B cell (primary cell): ENCODE data around the gene RPS10.

Experiments
- EZH2 ChIP-seq: IDR thresholded peaks from 2 replicates; pipeline ENCODE4 v1.6.1; 2012; ENCODE audit warnings: borderline replicate concordance, low read depth, mild to moderate bottlenecking, moderate library complexity, low read length; ENCODE audit not compliant: insufficient read depth, poor library complexity, severe bottlenecking
- TF ChIP-seq, protein P1 (sequence below): fragments of 200-600 bp; IDR thresholded peaks from one replicate; pipeline ENCODE4 v1.8.0; 2022; ENCODE audit warnings: antibody characterized with exemption, mild to moderate bottlenecking

DNA sequence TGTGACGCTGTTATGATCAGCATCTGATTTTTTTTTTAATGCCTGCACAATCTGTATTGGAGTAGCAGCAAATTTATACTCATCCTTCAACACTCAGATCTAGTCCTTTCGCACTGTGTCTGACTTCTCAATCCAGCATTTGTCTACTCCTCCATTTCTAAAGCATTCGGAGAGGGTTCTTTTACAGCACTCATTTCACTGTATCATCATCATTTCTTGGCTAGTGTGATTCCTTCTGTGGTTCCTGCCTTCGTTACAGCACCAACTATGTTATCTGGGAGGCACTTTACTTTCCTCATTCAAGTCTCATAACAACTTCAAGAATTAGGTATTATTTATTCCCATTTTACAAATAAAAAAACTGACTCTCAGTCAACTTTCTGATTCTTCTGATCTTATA, 51.4 kb downstream of the RPS10 start:
- TF ChIP-seq, protein P1, sequence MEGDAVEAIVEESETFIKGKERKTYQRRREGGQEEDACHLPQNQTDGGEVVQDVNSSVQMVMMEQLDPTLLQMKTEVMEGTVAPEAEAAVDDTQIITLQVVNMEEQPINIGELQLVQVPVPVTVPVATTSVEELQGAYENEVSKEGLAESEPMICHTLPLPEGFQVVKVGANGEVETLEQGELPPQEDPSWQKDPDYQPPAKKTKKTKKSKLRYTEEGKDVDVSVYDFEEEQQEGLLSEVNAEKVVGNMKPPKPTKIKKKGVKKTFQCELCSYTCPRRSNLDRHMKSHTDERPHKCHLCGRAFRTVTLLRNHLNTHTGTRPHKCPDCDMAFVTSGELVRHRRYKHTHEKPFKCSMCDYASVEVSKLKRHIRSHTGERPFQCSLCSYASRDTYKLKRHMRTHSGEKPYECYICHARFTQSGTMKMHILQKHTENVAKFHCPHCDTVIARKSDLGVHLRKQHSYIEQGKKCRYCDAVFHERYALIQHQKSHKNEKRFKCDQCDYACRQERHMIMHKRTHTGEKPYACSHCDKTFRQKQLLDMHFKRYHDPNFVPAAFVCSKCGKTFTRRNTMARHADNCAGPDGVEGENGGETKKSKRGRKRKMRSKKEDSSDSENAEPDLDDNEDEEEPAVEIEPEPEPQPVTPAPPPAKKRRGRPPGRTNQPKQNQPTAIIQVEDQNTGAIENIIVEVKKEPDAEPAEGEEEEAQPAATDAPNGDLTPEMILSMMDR = no peak
- TF ChIP-seq EZH2 = no peak
